GM18867 (cell line): ENCODE data around the gene APPBP2.
"Not testable (repeated sequence)": the region's sequence is repeated elsewhere in the genome, so short reads cannot be mapped to it uniquely, and the experiment has no call there.

ENCODE experiments used
- ATAC-seq: cut with Tn5 transposase; IDR thresholded peaks from one replicate; pipeline ENCODE4 v1.9.1; 2021; ENCODE audit warnings: mild to moderate bottlenecking, moderate library complexity; ENCODE audit not compliant: unreplicated experiment

The APPBP2 gene

DNA sequence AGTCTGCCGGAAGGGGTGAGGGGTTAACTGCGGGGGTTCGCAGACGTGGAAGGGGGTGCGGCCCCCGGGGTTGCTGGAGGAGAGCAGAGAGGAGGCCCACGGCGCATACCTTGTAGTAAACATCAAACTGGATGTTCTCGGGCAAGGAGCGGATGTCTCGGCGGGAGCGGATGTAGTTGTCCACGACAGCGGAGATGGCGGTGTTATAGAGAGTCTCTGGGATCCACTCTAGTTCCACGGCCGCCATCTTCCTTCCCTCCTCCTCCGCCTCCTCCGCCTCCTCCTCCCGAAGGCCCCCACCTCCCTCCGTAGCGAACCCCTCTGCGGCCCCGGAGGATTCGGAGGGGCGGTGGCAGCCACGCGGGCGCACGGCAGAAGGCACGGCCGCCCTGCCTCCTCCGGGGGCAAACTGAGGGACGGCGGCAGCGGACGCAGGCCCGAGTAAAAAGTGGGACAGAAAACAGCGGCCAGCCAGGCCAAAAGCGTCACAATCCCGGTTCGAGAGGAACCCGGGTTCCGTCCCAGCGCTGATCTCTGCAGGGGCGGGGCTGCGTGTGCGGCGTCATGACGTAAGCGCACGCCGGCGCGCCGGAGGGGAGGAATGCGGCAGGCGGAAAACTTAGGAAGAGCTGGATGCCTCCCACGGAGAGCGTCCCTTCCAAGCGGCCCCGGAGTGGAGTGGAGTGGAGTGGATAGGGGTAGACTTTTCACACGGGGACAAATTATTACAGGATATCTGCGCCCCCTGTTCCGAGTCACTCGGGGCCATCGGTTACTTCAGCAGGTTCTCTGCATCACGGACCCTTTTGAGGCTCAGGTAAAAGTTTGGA lies at the start of gene APPBP2:
Gene APPBP2 (minus strand): TSS at position 558 of the 830 bp plus-strand sequence. CDS start 311 bp downstream, at position 247.
- ATAC-seq: peak; percentile 87

DNA sequence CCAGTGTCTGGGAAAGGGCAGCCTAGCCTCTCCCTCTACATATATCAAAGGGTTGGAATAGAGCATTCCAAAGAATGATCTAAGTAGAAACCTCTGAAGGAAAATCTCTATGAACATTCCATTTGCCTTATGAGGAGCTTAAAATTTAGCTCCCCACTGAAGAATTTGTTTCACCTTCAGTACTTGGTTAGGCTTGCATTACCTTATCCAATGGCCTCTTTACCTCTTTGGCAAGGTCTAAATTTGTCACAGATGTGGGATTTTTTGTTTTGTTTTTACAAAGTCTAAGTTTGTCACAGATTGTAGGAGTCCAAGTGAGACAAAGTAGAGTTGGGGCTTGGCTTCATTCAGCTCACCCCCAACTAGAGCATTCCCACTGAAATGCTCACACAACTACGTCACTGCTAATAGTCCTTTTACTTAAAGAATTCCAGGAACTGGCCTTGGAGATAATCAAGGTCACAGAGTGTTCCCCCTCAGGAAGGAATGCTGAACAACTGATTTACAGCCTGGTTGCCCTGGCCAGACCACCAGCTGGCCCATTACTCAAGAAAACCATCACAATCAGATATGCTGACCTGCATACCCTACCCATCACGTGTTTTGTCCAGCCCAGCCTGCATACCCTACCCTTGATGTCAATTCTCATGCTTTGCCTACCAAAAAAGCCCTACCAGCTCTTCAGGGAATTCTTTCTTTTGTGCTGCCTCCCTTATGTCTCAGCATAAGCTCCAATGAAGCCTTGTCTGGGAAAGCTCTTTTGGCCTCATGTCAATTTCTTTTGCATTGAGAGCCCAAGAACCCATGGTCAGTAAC lies 47.4 kb upstream of the APPBP2 start:
- ATAC-seq: no peak

- no peak for ATAC-seq
These were observed 39.2 kb upstream of the APPBP2 start for GRCh38 chr17:60565233-60565632.

DNA sequence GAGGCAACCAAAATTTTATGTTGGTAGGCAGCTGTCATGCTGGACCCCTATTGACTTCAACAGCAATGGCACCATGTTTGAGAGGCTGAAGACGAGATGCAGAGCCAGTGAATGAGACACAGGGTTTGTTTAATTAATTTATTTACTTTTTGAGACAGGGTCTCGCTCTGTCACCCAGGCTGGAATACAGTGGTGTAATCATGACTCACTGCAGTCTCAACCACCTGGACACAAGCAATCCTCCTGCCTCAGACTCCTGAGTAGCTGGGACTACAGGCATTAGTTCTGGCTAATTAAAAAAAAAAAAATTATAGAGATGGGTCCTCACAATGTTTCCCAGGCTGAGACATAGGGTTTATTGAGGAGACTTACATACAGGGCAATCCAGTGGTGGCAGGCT lies 37.7 kb upstream of the APPBP2 start:
- ATAC-seq: no peak

DNA sequence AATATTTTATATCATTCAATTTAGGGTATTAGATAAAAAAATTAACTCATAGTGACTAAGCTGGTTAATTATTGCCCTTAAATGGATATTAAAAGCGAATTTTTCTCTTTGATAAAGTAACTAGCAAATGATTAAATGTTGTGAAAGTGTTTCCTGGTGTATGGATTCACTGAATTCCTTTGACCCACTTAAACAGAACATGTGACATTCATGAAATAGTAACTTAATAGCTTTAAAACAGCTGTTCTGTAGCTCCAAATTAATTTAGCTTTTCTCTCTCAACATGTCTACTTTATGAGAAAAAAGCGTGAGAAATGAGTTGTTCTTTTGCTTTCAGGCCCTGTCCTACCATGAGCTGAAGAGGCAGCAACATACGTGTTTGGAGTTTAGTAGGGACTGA lies 36.4 kb upstream of the APPBP2 start:
- no peak for ATAC-seq

- ATAC-seq: no peak
These were observed 34.8 kb upstream of the APPBP2 start for GRCh38 chr17:60560860-60561257.

- no peak for ATAC-seq
These were observed 34.2 kb upstream of the APPBP2 start for GRCh38 chr17:60559995-60560859.

GRCh38 chr17:60559659-60559994 lies 33.6 kb upstream of the APPBP2 start:
- ATAC-seq: no peak

- no peak for ATAC-seq
These were observed 31.8 kb upstream of the APPBP2 start for GRCh38 chr17:60557805-60558204.

- ATAC-seq: no peak
These were observed 29.7 kb upstream of the APPBP2 start for GRCh38 chr17:60555786-60556185.

- no peak for ATAC-seq
These were observed 28.3 kb upstream of the APPBP2 start for GRCh38 chr17:60554377-60554788.

DNA sequence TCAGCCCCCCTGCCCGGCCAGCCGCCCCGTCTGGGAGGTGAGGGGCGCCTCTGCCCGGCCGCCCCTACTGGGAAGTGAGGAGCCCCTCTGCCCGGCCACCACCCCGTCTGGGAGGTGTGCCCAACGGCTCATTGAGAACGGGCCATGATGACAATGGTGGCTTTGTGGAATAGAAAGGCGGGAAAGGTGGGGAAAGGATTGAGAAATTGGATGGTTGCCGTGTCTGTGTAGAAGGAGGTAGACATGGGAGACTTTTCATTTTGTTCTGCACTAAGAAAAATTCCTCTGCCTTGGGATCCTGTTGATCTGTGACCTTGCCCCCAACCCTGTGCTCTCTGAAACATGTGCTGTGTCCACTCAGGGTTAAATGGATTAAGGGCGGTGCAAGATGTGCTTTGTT lies 26.2 kb upstream of the APPBP2 start:
- not testable (repeated sequence) for ATAC-seq

DNA sequence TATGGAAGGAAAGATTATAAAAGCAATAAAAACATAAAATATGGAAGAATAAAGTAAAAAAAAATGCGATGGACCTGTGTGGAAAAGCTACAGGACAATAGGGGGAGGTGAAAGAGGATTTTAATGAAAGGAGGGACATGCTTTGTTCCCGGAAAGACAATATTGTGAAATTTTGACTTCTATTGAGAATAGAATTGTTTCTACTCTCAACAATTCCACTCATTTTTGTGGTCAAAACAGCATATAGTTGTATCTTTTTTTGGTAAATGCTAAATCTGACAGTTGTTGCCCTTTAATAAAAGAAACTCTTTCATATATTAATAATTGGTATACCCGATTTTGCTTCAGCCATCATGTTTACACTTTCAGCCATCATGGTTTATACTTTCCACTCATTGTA lies 22.9 kb upstream of the APPBP2 start:
- ATAC-seq: no peak

DNA sequence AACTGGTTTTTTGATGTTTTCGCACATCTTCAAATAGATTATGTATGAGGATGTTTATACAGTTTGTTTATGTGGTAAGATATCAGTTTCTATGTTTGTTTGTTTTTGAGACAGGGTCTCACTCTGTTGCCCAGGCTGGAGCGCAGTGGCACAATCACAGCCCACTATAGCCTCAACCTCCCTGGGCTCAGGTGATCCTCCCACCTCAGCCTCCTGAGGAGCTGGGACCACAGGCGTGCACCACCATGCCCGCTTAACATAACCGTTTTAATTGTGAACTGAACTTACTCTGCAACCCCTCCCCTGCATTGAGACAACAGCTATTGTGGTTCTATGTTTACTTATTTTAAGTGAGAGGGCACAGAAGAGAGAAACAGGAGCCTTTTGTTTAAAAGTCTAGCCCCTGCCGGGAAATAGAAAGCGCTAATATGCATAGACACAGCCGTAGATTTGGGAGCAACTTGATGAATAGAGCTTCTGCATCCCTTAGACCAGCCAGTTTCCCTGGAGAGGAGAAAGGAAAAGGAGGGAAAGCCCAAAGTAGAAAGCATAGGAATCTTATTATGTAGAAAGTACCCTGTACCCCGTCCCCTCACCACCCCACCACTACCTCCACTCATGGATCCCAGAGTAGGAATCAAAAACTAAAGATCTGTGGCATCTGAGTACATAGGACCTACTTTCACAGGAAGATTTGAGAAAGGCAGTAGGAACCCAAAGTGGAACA lies 19.6 kb upstream of the APPBP2 start:
- ATAC-seq: no peak

- no peak for ATAC-seq
These were observed 16.0 kb upstream of the APPBP2 start for GRCh38 chr17:60542071-60542470.

DNA sequence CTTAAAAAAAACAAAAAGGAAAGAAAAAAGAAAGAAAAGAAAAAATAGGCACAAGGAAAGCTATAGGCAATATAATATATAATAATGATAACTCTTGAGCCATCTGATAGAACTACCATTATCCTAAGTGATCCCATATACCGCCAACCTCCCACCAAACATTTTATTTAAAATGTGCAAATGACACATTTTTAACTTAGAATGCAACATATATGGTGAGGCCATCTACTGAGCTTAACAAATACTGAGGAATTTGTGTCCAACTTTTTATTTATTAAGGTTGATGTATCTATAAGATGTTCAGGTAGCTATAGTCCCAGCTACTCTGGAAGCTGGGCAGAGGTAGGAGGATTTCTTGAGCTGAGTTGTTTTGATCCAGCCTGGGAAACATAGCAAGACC lies 14.4 kb upstream of the APPBP2 start:
- ATAC-seq: no peak

GRCh38 chr17:60539807-60540206 lies 13.8 kb upstream of the APPBP2 start:
- ATAC-seq: no peak

DNA sequence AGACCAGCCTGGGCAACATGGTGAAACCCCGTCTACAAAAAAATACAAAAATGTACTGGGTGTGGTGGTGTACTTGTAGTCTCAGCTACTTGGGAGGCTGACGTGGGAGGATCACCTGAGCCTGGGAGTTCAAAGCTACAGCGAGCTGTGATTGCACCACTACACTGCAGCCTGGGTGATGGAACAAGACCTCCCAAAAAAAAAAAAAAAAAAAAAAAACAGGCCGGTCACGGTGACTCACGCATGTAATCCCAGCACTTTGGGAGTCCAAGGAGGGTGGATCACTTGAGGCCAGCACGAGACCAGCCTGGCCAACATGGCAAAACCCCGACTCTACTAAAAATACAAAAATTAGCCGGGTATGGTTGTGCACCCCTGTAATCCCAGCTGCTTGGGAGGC lies 12.7 kb upstream of the APPBP2 start:
- no peak for ATAC-seq

GRCh38 chr17:60535382-60536279 lies 9.6 kb upstream of the APPBP2 start:
- no peak for ATAC-seq
